Measurements from ENCODE around the gene ATP6V0A4.
"Not testable (repeated sequence)": the region's sequence is repeated elsewhere in the genome, so short reads cannot be mapped to it uniquely, and the experiment has no call there.

The ATP6V0A4 gene

GRCh38 chr7:138802706-138803105 is 4.7 kb upstream of the ATP6V0A4 start:
- no peak for DNase-seq (ENCODE audit: low read depth)

- DNase-seq (ENCODE audit: low read depth): no peak
These were observed 3.3 kb upstream of the ATP6V0A4 start for GRCh38 chr7:138801256-138801655.

- DNase-seq (ENCODE audit: low read depth): no peak
These were observed 1.5 kb upstream of the ATP6V0A4 start for GRCh38 chr7:138799336-138800000.

GRCh38 chr7:138798836-138799235 is 840 bp upstream of the ATP6V0A4 start:
- no peak for DNase-seq (ENCODE audit: low read depth)

GRCh38 chr7:138797046-138797445 is 950 bp downstream of the ATP6V0A4 start:
- not testable (repeated sequence) for DNase-seq (ENCODE audit: low read depth)

GRCh38 chr7:138796038-138796615 is 1.9 kb downstream of the ATP6V0A4 start:
- DNase-seq (ENCODE audit: low read depth): no peak

- peak; percentile 54 for DNase-seq (ENCODE audit: low read depth)
These were observed 12.2 kb downstream of the ATP6V0A4 start for GRCh38 chr7:138785587-138786437.

- peak; percentile 15 for DNase-seq (ENCODE audit: low read depth)
These were observed 13.3 kb downstream of the ATP6V0A4 start for GRCh38 chr7:138784692-138785091.

- no peak for DNase-seq (ENCODE audit: low read depth)
These were observed 17.0 kb downstream of the ATP6V0A4 start for GRCh38 chr7:138781004-138781403.

GRCh38 chr7:138776166-138776833 is 21.7 kb downstream of the ATP6V0A4 start:
- no peak for DNase-seq (ENCODE audit: low read depth)

GRCh38 chr7:138773817-138774216 is 24.2 kb downstream of the ATP6V0A4 start:
- no peak for DNase-seq (ENCODE audit: low read depth)

GRCh38 chr7:138773176-138773575 is 24.8 kb downstream of the ATP6V0A4 start:
- no peak for DNase-seq (ENCODE audit: low read depth)

GRCh38 chr7:138770904-138771303 is 27.1 kb downstream of the ATP6V0A4 start:
- no peak for DNase-seq (ENCODE audit: low read depth)

- no peak for DNase-seq (ENCODE audit: low read depth)
These were observed 29.8 kb downstream of the ATP6V0A4 start for GRCh38 chr7:138768241-138768640.

GRCh38 chr7:138756591-138757242 is 41.3 kb downstream of the ATP6V0A4 start:
- no peak for DNase-seq (ENCODE audit: low read depth)

- no peak for DNase-seq (ENCODE audit: low read depth)
These were observed 42.0 kb downstream of the ATP6V0A4 start for GRCh38 chr7:138755842-138756590.

- DNase-seq (ENCODE audit: low read depth): no peak
These were observed 42.7 kb downstream of the ATP6V0A4 start for GRCh38 chr7:138755331-138755747.

- no peak for DNase-seq (ENCODE audit: low read depth)
These were observed 44.4 kb downstream of the ATP6V0A4 start for GRCh38 chr7:138753610-138754009.

GRCh38 chr7:138753150-138753518 is 44.9 kb downstream of the ATP6V0A4 start:
- no peak for DNase-seq (ENCODE audit: low read depth)

GRCh38 chr7:138752518-138753149 is 45.4 kb downstream of the ATP6V0A4 start:
- DNase-seq (ENCODE audit: low read depth): peak; percentile 14

Data from ELR (cell line).